AG04449 (cell line): ENCODE data around the gene DBP.

Experiments
- CTCF ChIA-PET: fragments of 350-600 bp; formaldehyde crosslinking; extraction: SDS; loops from one replicate; lab custom pipeline; 2021; ENCODE audit warnings: antibody characterized with exemption; lab: Yijun Ruan, JAX
- POLR2A ChIA-PET: fragments of 400-600, 350-600 bp; formaldehyde crosslinking; extraction: SDS; loops from one replicate; lab custom pipeline; 2020; ENCODE audit warnings: antibody characterized with exemption, inconsistent platforms; lab: Yijun Ruan, JAX
- DNase-seq: peaks from one replicate; pipeline ENCODE4 v3.0.0-alpha.2; 2010; ENCODE audit warnings: low read depth, low spot score
- H3K4me3 ChIP-seq: 2 replicates; pipeline ENCODE4 v1.5.1; 2011; ENCODE audit warnings: low read depth, mild to moderate bottlenecking, control low read depth, low read length
- CTCF ChIP-seq: IDR thresholded peaks from one replicate; pipeline ENCODE4 v1.5.1; 2011; ENCODE audit warnings: mild to moderate bottlenecking, moderate library complexity, low read length, control low read depth, inconsistent platforms; ENCODE audit not compliant: insufficient read depth; ENCODE audit errors: missing control alignments

The DBP gene

GRCh38 chr19:48646001-48646721, 9.0 kb upstream of the DBP start, which contains the start of gene CA11:
Gene CA11, minus strand, starts transcription at chr19:48646187. Its CDS starts 555 bp downstream, at chr19:48645632.
- peak within 1 kb of the TSS; percentile 57 for H3K4me3 ChIP-seq
- CTCF ChIA-PET: interaction anchor here (0.7 to 3.1 kb wide), 17 partner anchors 8 to 326 kb away, joined by 3 to 40 read pairs (median 5); partner anchors contain the start of genes DBP, HSD17B14 and NTN5
- DNase-seq: no peak
- peak; percentile 95 for TF ChIP-seq CTCF
- POLR2A ChIA-PET: no interaction called here

- H3K4me3 ChIP-seq: peak overlapping the region; percentile 57
- CTCF ChIA-PET: interaction anchor here (0.7 to 3.1 kb wide), 19 partner anchors 8 to 326 kb away, joined by 3 to 40 read pairs (median 5); partner anchors contain the start of genes DBP, HSD17B14 and NTN5
- POLR2A ChIA-PET: interaction anchor here (0.6 kb wide), 1 partner anchor 120 kb away, joined by 3 read pairs; no protein-coding TSS in a partner anchor
- TF ChIP-seq CTCF: no peak
- no peak for DNase-seq
Measured at GRCh38 chr19:48645620-48646000, 8.4 kb upstream of the DBP start.

GRCh38 chr19:48644839-48645619, 7.8 kb upstream of the DBP start:
- TF ChIP-seq CTCF: no peak
- ChIA-PET CTCF (interaction anchor here (0.7 to 3.1 kb wide), 18 partner anchors 8 to 327 kb away, joined by 3 to 40 read pairs (median 5); partner anchors contain the start of genes DBP, HSD17B14 and NTN5), POLR2A (interaction anchor here (0.6 kb wide), 1 partner anchor 121 kb away, joined by 3 read pairs; no protein-coding TSS in a partner anchor)
- peak overlapping the region; percentile 57 for H3K4me3 ChIP-seq
- no peak for DNase-seq

- CTCF ChIA-PET: interaction anchor here (1.6 to 3.1 kb wide), 4 partner anchors 30 to 198 kb away, joined by 3 to 40 read pairs (median 26); partner anchors contain the start of gene NTN5
- H3K4me3 ChIP-seq: no peak overlapping the region
- TF ChIP-seq CTCF: no peak
- no peak for DNase-seq
- POLR2A ChIA-PET: no interaction called here
Measured at GRCh38 chr19:48644355-48644754, 7.2 kb upstream of the DBP start.

- ChIA-PET CTCF (interaction anchor here (1.3 kb wide), 1 partner anchor 200 kb away, joined by 4 read pairs; no protein-coding TSS in a partner anchor), POLR2A (no interaction called here)
- TF ChIP-seq CTCF: no peak
- DNase-seq: no peak
- H3K4me3 ChIP-seq: no peak overlapping the region
Measured at GRCh38 chr19:48642862-48643261, 5.7 kb upstream of the DBP start.

GRCh38 chr19:48641850-48642249, 4.7 kb upstream of the DBP start:
- TF ChIP-seq CTCF: no peak
- CTCF ChIA-PET: interaction anchor here (1.1 kb wide), 1 partner anchor 33 kb away, joined by 4 read pairs; no protein-coding TSS in a partner anchor
- POLR2A ChIA-PET: no interaction called here
- no peak for DNase-seq
- no peak overlapping the region for H3K4me3 ChIP-seq
